Amygdala (tissue), 56 donors: ENCODE results near the gene AIFM1.

Experiments used
- DNase-seq, 56 donors: peaks; one replicate each; lab custom pipeline; 2025; lab: John Stamatoyannopoulos, UW

AIFM1 gene

GRCh38 chrX:130097507-130098209, 68.0 kb downstream of the AIFM1 start:
- DNase-seq: no peak

GRCh38 chrX:130095249-130096030, 70.2 kb downstream of the AIFM1 start:
- DNase-seq: no peak

- DNase-seq: no peak
Measured at GRCh38 chrX:130094696-130095095, 70.9 kb downstream of the AIFM1 start.

- no peak for DNase-seq
Measured at GRCh38 chrX:130093271-130093670, 72.4 kb downstream of the AIFM1 start.

GRCh38 chrX:130091980-130092522, 73.6 kb downstream of the AIFM1 start:
- DNase-seq: peak in 3 of 56 donors; percentile 0 to 6 (median 1)

- no peak for DNase-seq
Measured at GRCh38 chrX:130090364-130090763, 75.3 kb downstream of the AIFM1 start.

- DNase-seq: no peak
Measured at GRCh38 chrX:130086447-130087206, 79.0 kb downstream of the AIFM1 start.

GRCh38 chrX:130085551-130086446, 79.8 kb downstream of the AIFM1 start:
- DNase-seq: no peak

GRCh38 chrX:130084631-130085237, 80.9 kb downstream of the AIFM1 start:
- DNase-seq: no peak

GRCh38 chrX:130083656-130084382, 81.8 kb downstream of the AIFM1 start:
- DNase-seq: no peak

- no peak for DNase-seq
Measured at GRCh38 chrX:130083107-130083490, 82.5 kb downstream of the AIFM1 start.

GRCh38 chrX:130082244-130083106, 83.2 kb downstream of the AIFM1 start:
- peak in 3 of 56 donors; percentile 0 to 33 (median 4) for DNase-seq

- no peak for DNase-seq
Measured at GRCh38 chrX:130081421-130082045, 84.1 kb downstream of the AIFM1 start.

- DNase-seq: no peak
Measured at GRCh38 chrX:130080791-130081367, 84.8 kb downstream of the AIFM1 start.

GRCh38 chrX:130079824-130080406, 85.7 kb downstream of the AIFM1 start:
- DNase-seq: peak in 43 of 56 donors; percentile 0 to 66 (median 7)
